SKM-1 treated with dmso at 0.1 percent for 144 hours (cell line): ENCODE measurements around the gene HDGF.

ENCODE experiments used
- DNase-seq: peaks from one replicate; lab custom pipeline; 2025; ENCODE audit not compliant: unreplicated experiment; lab: John Stamatoyannopoulos, UW

Gene HDGF

DNA sequence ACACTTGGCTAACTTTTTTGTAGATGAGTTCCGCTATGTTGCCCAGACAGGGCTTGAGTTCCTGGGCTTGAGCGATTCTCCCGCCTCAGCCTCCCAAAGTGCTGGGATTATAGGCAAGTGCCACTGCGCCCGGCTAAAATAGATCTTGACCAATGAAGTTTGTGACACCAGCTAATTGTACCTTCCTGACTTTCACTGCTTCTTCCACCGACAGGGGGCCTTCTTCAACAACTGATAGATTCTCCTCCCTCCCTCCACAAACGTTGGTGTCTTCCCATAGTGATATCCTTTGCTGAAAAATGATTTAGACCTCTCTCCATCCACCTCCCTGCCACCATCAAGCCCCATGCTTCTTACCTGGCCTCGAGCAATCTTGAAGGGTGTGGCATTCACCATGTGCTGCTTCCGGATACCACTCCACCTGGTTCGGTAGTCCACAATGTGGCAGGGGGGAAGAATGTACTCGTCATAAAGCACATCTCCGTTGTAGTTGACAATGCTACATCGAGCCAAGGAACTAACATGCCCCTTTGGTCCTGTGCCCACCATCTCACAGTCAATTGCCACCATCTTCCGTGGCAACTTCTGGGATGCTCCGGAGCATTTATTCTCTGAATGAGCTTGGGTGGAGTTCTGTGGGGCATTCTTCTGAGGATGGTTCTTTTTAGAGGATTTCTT lies 24.8 kb downstream of the HDGF start:
- DNase-seq: peak; percentile 83

DNA sequence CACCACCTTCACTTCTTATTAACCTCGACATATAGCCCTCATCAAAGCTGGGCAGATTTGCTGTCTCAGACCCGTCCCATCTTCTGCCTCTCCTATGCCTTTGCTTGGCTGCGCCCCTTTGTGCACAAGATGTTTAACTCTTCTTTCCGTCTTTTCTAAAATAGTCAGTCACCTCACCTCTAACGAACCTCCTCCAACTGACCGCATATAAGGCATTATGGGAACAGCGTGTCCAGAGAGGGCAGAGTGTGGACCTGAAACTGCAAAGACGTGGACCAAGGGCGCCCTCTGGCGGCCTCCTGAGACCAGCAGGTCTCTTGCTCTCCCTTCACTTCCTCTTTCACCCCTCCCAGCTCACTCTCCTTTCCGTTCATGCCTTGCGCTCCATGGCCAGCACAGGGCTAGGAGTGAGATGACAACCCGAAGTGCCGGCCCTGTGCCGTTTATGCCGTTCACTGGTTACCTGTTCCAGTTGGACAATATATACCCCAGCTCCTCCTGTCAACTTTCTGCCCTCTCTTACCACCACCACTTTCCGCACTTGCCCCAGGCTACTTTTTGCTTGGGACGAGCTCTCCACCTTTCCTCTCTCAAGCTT lies 25.7 kb downstream of the HDGF start:
- peak; percentile 99 for DNase-seq

- DNase-seq: no peak
These were observed 29.9 kb downstream of the HDGF start for GRCh38 chr1:156721535-156721934.

GRCh38 chr1:156721131-156721530 lies 30.3 kb downstream of the HDGF start:
- DNase-seq: no peak

GRCh38 chr1:156717351-156717750 lies 34.1 kb downstream of the HDGF start:
- DNase-seq: no peak

DNA sequence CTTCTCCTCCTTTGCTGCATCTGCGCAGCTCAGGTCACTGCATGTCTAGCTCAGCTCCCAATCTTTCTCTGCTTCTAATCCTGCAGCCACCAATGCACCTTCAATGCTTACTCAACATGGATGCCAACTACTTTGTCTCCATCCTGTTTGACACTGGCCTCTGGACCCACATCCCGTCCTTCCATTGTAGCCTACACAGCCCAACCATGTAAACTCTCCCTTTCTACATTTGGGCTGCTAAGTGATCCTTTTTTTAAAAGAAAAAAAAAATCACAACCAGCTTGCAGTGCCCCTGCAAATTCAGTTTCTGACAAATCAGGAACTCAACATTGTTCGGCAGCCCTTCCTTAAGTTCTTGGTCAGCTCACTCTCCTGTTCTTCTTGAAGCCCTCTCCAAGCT lies 36.6 kb downstream of the HDGF start:
- DNase-seq: no peak

GRCh38 chr1:156712626-156713025 lies 38.8 kb downstream of the HDGF start:
- DNase-seq: no peak

DNA sequence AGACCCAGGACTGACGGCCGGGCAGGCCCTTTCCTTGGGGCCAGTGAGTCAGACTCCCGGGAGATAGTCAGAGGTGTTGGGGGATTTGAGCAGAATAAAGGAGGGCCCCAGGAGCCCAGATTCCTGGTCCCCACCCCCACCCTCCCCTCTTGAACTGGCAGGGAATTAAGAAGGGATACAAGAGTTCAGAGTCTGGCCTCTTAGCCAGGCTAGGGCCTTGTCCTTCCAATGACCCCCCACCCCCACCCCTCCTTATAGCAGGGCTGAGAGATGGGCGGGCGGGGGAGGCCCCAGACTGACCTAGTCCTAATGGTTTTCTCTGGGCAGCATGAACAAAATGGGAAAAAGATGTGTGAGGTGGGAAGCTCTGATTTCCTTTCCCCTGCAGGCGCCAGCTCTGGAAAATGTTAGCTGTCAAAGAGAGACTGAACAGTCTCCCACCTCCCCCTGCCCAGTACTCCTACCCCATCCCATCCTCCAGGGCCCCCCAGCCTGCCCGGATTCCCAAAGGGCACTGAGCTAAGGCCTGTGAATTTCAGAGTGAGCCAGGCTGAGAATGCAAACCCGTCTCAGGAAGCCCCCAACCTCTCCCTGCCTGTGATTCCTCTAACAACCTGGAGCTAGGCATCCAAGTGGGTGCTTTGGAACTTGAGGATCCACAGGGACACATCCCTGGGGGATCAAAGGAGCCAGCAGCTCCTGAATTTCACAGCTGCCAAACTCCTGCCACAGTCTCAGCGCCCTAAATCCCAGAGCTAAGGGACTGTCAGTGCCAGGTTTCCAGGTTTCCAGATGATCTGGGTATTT lies 40.3 kb downstream of the HDGF start:
- no peak for DNase-seq

DNA sequence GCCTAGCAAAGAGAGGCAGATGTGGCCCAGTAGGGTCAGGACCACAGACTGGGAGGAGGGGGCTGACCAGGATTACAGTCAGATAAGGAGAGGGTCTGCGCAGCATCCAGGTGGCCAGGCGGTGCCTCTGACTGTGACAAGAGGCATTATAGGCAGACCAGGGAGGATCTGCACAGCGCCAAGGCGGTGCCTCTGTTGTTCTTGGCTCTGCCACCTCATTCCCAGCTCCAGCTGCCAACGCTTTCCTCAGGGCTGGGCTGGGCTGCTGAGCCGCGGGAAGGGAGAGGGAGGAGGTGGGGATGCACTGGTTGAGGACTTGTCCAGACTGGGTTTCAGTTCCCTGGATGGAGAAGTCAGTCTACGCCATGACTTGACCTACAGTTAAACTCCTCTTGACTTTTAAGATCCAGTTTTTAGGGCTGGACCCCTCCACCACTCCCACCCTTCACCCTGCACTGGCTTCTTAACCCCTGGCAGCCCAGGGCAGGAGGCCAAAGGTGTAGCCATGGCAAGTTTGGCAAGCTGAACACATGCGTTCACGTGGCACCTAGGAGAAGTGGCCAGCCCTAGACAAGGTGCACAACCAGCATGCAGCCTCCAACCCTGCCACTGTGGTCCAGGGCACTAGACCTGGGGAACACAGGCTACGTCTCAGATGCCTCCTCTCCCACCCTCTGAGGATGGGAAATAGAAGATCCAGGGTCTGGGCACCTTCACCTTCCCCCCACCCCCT lies 41.6 kb downstream of the HDGF start:
- no peak for DNase-seq

GRCh38 chr1:156709031-156709430 lies 42.4 kb downstream of the HDGF start:
- no peak for DNase-seq

DNA sequence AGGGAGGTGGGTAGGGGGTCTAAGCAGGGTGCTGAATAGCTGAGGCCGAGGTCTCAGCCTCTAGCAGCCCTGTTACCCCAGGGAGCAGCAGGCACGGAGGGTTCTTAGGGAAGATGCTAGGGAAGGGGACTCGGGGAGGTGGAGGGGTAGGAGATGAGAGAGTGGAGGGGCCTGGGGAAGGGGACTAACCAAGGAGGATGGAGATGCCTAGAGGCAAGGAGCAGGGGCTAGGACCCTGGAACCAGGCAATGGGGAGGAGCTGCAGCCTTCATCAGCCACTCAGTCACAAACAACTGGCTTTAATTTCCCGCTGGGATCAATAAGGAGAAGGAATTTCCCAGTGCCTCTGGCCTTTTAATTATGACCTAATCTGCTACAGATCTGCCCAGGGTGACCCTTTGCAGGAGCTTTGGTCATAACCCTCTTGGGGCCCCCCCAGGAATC lies 43.2 kb downstream of the HDGF start:
- no peak for DNase-seq

DNA sequence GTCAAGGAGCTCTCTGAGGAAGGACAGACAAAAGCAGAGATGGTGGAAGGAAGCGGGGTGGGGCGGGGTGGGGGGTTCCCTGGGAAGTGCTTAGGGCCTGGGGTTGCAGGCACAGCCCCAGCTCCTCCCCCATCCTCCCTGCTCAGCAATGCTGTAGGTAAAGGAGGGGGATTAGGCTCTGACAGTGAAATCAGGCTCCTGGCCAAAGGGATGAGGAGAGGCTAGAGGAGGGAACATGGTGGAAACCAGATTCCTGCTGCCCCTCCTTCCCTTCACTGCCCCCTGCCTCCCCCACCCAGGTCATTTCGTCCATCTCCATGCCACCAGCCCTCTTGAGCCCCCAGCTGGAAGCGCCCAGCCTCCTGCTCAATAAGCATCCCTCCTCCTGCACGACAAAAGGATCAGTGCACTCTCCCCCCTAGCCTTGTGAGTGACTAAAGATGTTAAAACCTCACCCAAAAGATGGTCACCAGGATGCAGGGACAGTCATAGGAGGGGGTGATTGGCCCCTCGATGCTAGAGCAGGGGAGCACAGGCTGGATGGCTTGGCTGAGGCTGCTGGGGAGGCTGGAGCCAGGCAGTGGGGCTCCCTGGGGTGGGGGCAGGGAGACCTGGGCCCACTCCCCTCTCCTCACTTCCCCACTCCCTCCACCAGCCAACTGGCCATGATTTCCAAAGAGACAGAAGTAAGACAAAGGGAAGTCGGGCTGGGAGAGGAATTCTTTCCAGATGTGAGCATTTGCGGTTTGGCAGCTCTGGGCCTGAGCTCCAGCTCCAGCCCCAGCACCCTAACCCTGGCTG lies 43.9 kb downstream of the HDGF start:
- DNase-seq: no peak

GRCh38 chr1:156706657-156707416 lies 44.6 kb downstream of the HDGF start:
- DNase-seq: no peak

DNA sequence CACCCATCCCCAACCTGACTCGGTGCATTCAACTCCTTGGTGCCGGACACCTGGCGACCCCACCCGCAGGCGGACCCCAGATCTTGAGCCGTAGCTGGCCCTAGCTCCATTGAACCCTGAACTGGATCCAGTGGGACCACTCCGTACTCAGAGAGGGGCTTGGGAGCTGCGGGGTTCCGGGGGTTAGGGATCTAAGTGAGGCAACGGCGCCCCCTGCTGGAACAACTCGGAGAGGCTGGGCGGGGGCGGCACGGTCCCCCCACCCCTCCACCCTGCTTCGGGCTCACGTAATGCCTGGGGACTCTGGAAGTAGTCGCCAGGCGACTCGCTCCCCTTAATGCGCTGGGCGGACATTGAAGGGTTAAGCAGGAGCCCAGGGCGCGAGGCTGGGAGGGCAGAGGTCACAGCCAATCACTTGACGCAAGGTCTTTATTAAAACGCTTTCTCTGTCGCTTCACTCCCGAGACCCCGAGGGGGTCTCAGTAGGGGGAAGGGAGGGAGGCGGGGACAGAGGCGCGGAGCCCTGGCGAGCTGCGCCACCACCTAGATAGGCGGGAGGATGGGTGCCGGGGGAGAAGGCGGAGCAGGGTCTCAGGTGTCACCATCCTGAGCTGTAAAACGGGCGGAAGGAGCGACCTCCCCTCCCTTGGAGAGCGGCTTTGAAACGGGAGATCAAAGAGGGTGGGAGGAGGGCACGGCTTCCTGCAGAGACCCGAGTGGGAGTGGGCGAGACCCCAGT lies 45.4 kb downstream of the HDGF start:
- peak; percentile 20 for DNase-seq

GRCh38 chr1:156705321-156705917 lies 46.1 kb downstream of the HDGF start, which contains the start of gene CRABP2:
CRABP2 (minus strand) TSS chr1:156705583; CDS start chr1:156705446, 137 bp downstream.
- no peak for DNase-seq

DNA sequence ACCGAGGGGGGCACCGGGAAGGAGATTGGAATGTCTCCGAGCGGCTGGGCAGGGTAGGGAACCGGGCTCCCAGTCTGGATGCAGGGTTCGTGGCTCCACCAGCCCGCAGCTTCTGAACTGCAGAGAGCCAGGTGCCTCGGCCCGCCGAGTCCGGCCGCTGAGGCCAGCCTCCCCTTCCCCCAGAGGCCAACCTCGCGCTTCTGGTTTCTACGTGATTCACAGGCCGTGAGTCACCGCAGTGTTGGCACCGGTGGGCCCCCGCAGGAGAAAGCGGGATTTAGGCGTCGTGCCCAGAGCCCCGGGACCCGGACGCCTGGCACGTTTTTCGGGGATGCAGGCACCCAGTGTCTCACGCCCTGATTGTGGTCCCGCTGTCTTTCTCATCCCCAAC lies 46.5 kb downstream of the HDGF start:
- no peak for DNase-seq

- DNase-seq: no peak
These were observed 47.2 kb downstream of the HDGF start for GRCh38 chr1:156704166-156704711.

- DNase-seq: no peak
These were observed 47.7 kb downstream of the HDGF start for GRCh38 chr1:156703741-156704140.
